ENCODE results near the gene OR2T11.

GRCh38 chr1:248625166-248625565, 9.7 kb downstream of the OR2T11 start:
- TF ChIP-seq, protein P1, sequence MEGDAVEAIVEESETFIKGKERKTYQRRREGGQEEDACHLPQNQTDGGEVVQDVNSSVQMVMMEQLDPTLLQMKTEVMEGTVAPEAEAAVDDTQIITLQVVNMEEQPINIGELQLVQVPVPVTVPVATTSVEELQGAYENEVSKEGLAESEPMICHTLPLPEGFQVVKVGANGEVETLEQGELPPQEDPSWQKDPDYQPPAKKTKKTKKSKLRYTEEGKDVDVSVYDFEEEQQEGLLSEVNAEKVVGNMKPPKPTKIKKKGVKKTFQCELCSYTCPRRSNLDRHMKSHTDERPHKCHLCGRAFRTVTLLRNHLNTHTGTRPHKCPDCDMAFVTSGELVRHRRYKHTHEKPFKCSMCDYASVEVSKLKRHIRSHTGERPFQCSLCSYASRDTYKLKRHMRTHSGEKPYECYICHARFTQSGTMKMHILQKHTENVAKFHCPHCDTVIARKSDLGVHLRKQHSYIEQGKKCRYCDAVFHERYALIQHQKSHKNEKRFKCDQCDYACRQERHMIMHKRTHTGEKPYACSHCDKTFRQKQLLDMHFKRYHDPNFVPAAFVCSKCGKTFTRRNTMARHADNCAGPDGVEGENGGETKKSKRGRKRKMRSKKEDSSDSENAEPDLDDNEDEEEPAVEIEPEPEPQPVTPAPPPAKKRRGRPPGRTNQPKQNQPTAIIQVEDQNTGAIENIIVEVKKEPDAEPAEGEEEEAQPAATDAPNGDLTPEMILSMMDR (IDR thresholded peaks at IDR 0.05), result no peak
- TF ChIP-seq EP300 (IDR thresholded peaks at IDR 0.05) (no peak), POLR2A (IDR thresholded peaks at IDR 0.05) (no peak), POLR2AphosphoS5 (IDR thresholded peaks at IDR 0.05) (no peak)

All from suprapubic skin (tissue), 4 donors.